K562 (cell line): ENCODE data around the gene ZNF234. TPM values are rescaled to one million over a fixed set of nuclear protein-coding genes. Genes with fewer than 3 reads are reported as not detected.

Experiments used
- ATAC-seq: fragments of 200-7000 bp; cut with Tn5 transposase; 3 replicates; pipeline ENCODE4 v1.9.1; 2020; ENCODE audit warnings: moderate library complexity
- BruUV-seq: library from RNA; stranded (reverse); fragments of 400-500 nt; replicated peaks from 2 replicates; lab custom pipeline; 2021; lab: Mats Ljungman, UMichigan
- CTCF ChIA-PET: fragments of 300-600 bp; formaldehyde crosslinking; extraction: SDS; loops from one replicate; lab custom pipeline; 2021; ENCODE audit warnings: low intra/inter-chr PET ratio; lab: Yijun Ruan, JAX
- POLR2A ChIA-PET: fragments of 300-600, 350-650 bp; sonication (Branson Sonifier 250); formaldehyde crosslinking; extraction: SDS; loops from one replicate; lab custom pipeline; 2021; ENCODE audit warnings: antibody characterized with exemption, inconsistent platforms; lab: Yijun Ruan, JAX
- DNase-seq, 4 experiments: peaks; one replicate each; pipeline versions ENCODE4 v3.0.0 to v3.0.0-alpha.2; 2011 to 2018; ENCODE audit warnings: low spot score in 3 of 4, mixed read lengths in 3 of 4; ENCODE audit errors: extremely low read depth in 1 of 4
- FAIRE-seq: peaks from 2 replicates; lab custom pipeline; 2011; peaks lifted over from hg19 to GRCh38; lab: Jason Lieb, UNC
- H2AFZ ChIP-seq: 2 replicates; pipeline ENCODE4 v1.6.0; 2011; ENCODE audit warnings: low read depth, low read length, control low read depth, inconsistent platforms
- H3K27ac ChIP-seq: fragments of 200-600 bp; 3 replicates; pipeline ENCODE4 v1.8.0; 2011; ENCODE audit warnings: low read depth, mild to moderate bottlenecking, control low read depth, inconsistent platforms, low read length, moderate library complexity, mixed read lengths; ENCODE audit errors: extremely low read depth
- H3K27me3 ChIP-seq, 2 experiments: fragments of 300-600 bp in 1 of 2; 2 replicates in 1 of 2; 3 replicates in 1 of 2; pipeline versions ENCODE4 v1.6.0 to v1.8.0; 2011; ENCODE audit warnings: inconsistent platforms in 2 of 2, low read length in 2 of 2, mild to moderate bottlenecking in 1 of 2, mixed read lengths in 1 of 2, moderate library complexity in 1 of 2; ENCODE audit not compliant: control insufficient read depth in 2 of 2, insufficient read depth in 2 of 2
- H3K36me3 ChIP-seq: fragments of 300-600 bp; 3 replicates; pipeline ENCODE4 v1.8.0; 2011; ENCODE audit warnings: mild to moderate bottlenecking, low read length, inconsistent platforms; ENCODE audit not compliant: control insufficient read depth, insufficient read depth
- H3K4me1 ChIP-seq, 2 experiments: fragments of 200-600 bp in 1 of 2; replicated peaks in 1 of 2; 2 replicates in 1 of 2; 3 replicates in 1 of 2; pipeline versions ENCODE4 v1.5.1 to v1.8.0; 2011; ENCODE audit warnings: inconsistent platforms in 2 of 2, low read length in 2 of 2, mild to moderate bottlenecking in 1 of 2, mixed read lengths in 1 of 2, moderate library complexity in 1 of 2; ENCODE audit not compliant: control insufficient read depth in 2 of 2, insufficient read depth in 2 of 2
- H3K4me2 ChIP-seq: 2 replicates; pipeline ENCODE4 v1.6.1; 2011; ENCODE audit warnings: low read length, control low read depth, inconsistent platforms, mixed read lengths; ENCODE audit not compliant: insufficient read depth
- H3K4me3 ChIP-seq: fragments of 200-600 bp; sonication (generic), shearing (Covaris generic); 2 replicates; pipeline ENCODE4 v1.5.1; 2016; ENCODE audit warnings: control low read depth, inconsistent platforms
- H3K79me2 ChIP-seq: fragments of 200-600 bp; 3 replicates; pipeline ENCODE4 v1.8.0; 2011; ENCODE audit warnings: low read length, inconsistent platforms; ENCODE audit not compliant: control insufficient read depth, insufficient read depth
- H3K9ac ChIP-seq, 2 experiments: 2 replicates each; pipeline versions ENCODE4 v1.6.0 to v1.6.1; 2011; ENCODE audit warnings: low read depth in 2 of 2, low read length in 2 of 2, control low read depth in 1 of 2, inconsistent platforms in 1 of 2, mild to moderate bottlenecking in 1 of 2, mixed read lengths in 1 of 2; ENCODE audit not compliant: insufficient read depth in 1 of 2
- H3K9me1 ChIP-seq: one replicate; pipeline ENCODE4 v1.6.0; 2011; ENCODE audit warnings: inconsistent platforms, mild to moderate bottlenecking, low read length, moderate library complexity; ENCODE audit not compliant: control insufficient read depth, insufficient read depth
- H3K9me3 ChIP-seq: replicated peaks from 2 replicates; pipeline ENCODE4 v1.5.1; 2011; ENCODE audit warnings: low read depth, low read length, inconsistent platforms; ENCODE audit not compliant: control insufficient read depth, insufficient read depth
- H4K20me1 ChIP-seq: replicated peaks from 2 replicates; pipeline ENCODE4 v1.6.1; 2011; ENCODE audit warnings: low read length, inconsistent platforms, mixed read lengths; ENCODE audit not compliant: control insufficient read depth, insufficient read depth
- NRF1 ChIP-seq, 2 experiments: fragments of 450-650 bp; IDR thresholded peaks in 1 of 2; conservative IDR thresholded peaks in 1 of 2; 2 replicates each; pipeline ENCODE4 v1.6.1; 2014; ENCODE audit warnings: mild to moderate bottlenecking in 2 of 2
- ZNF57 ChIP-seq: fragments of 450-650 bp; formaldehyde crosslinking; IDR thresholded peaks from 2 replicates; pipeline ENCODE4 v1.4.0; 2020; ENCODE audit warnings: mild to moderate bottlenecking, moderate library complexity
- WGBS: fragments of 100-300 bp; shearing (Covaris generic); methylation state at CpG from one replicate; pipeline ENCODE4 v1.1.6; 2016; ENCODE audit warnings: low coverage, mixed read lengths; ENCODE audit not compliant: insufficient coverage; ENCODE audit errors: missing lambda C conversion rate; 5-methylcytosine and 5-hydroxymethylcytosine counted together
- in situ Hi-C: fragments of 300-500 bp; cut with MboI; formaldehyde crosslinking; loops from 4 replicates; pipeline ENCODE4 v1.15.0; 2018; ENCODE audit warnings: inconsistent platforms, mixed read lengths
- intact Hi-C: fragments of 100-400 bp; cut with micrococcal nuclease; formaldehyde crosslinking; loops from 2 replicates; pipeline ENCODE4 v1.14.2; 2022
- polyA plus RNA-seq, 8 experiments: library from polyadenylated mRNA; depleted of rRNA in 4 of 8; stranded (reverse) in 5 of 8; unstranded in 3 of 8; fragments of >200 nt; fragmentation: Nextera tagmentation in 2 of 8; fragmentation: Illumina TruSeq in 1 of 8; extraction: Ambion mirVana in 2 of 8; extraction: Trizol in 1 of 8; gene quantifications; 2 replicates each; pipeline versions ENCODE4 v1.2.1 to v1.2.3, GENCODE V29; 2011 to 2014; ENCODE audit warnings: inconsistent platforms in 1 of 8, missing spikeins in 1 of 8
- total RNA-seq, 7 experiments: library from RNA; depleted of rRNA in 6 of 7; stranded (reverse); fragments of >200 nt in 6 of 7; fragmentation: Illumina TruSeq in 2 of 7; extraction: Trizol in 2 of 7; gene quantifications; 2 replicates each; pipeline versions ENCODE4 v1.2.1 to v1.2.3, GENCODE V29; 2011 to 2021; ENCODE audit warnings: low replicate concordance in 1 of 7
- TF ChIP-seq, protein P1 (sequence below): IDR thresholded peaks from 2 replicates; pipeline ENCODE4 v1.6.1; 2012; ENCODE audit warnings: low read depth, low read length, improper control_type of control experiment, borderline replicate concordance

The ZNF234 gene
- total and polyA plus RNA-seq, 9 of the 15 experiments (the other 6 are each of a cell fraction or from before 2014, with no cell fraction given): 0.82 to 2.9 (median 1.5) TPM

DNA sequence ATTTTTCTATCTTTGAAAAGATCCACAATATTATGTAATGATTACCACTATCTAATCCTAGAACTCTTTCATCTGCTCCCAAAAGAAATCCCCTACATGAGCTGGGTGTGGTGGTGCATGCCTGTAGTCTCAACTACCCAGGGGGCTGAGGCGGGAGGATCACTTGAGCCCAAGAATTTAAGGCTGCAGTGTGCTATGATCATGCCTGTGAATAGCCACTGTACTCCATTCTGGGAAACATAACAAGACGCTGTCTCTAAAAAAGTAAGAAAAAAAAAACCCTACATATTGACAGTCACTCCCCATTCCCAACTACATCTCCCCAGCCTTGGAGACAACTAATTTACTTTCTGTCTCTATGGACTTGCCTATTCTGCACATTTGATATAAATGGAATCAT, 22.4 kb downstream of the ZNF234 start:
- no peak overlapping the region for H3K9ac ChIP-seq
- no peak for ATAC-seq
- CTCF ChIA-PET: no interaction called here
- WGBS: 26% methylated on average over 2 of the region's 2 CpGs
- TF ChIP-seq, protein P1, sequence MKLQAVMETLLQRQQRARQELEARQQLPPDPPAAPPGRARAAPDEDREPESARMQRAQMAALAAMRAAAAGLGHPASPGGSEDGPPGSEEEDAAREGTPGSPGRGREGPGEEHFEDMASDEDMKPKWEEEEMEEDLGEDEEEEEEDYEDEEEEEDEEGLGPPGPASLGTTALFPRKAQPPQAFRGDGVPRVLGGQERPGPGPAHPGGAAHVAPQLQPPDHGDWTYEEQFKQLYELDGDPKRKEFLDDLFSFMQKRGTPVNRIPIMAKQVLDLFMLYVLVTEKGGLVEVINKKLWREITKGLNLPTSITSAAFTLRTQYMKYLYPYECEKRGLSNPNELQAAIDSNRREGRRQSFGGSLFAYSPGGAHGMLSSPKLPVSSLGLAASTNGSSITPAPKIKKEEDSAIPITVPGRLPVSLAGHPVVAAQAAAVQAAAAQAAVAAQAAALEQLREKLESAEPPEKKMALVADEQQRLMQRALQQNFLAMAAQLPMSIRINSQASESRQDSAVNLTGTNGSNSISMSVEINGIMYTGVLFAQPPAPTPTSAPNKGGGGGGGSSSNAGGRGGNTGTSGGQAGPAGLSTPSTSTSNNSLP: no peak
- no peak for TF ChIP-seq ZNF57 (CRISPR knock-in tag)
- TF ChIP-seq NRF1 (conservative IDR thresholded peaks at IDR 0.05 in 1 of 2, IDR thresholded peaks at IDR 0.05 in 1 of 2): no peak
- H4K20me1 ChIP-seq: no peaks in the 10 kb centered on the region
- no peak for DNase-seq
- no peaks in the 10 kb centered on the region for H3K9me1 ChIP-seq
- no peak overlapping the region; the same call in 1 of the 2 replicates for H3K4me2 ChIP-seq
- no peak for FAIRE-seq
- intact Hi-C loops (no loop called here), in situ Hi-C loops (no loop called here)
- no peaks in the 10 kb centered on the region for H3K27me3 ChIP-seq
- H2AFZ ChIP-seq: peak overlapping the region; percentile 98
- no peaks in the 10 kb centered on the region; a peak in 1 of 5 replicates for H3K4me1 ChIP-seq
- BruUV-seq: no TSS peak
- peaks cover 3% of the 10 kb centered on the region; the same call in 2 of the 3 replicates for H3K79me2 ChIP-seq
- H3K27ac ChIP-seq: no peak overlapping the region
- POLR2A ChIA-PET: interaction anchor here (1.3 kb wide), 1 partner anchor 10 kb away, joined by 11 read pairs; no protein-coding TSS in a partner anchor
- H3K36me3 ChIP-seq: peaks cover 9% of the 10 kb centered on the region; the same call in 1 of the 3 replicates
- H3K9me3 ChIP-seq: peaks cover 3% of the 10 kb centered on the region; the same call in 1 of the 2 replicates
- no peak overlapping the region for H3K4me3 ChIP-seq
